Brain microvascular endothelial cell (primary cell): ENCODE data around the gene WWOX.

Experiments
- DNase-seq: peaks from one replicate; pipeline ENCODE4 v3.0.0-alpha.2; 2020
- H3K27ac ChIP-seq: fragments of 250-450 bp; sonication (Bioruptor Pico); 2 replicates; pipeline ENCODE4 v1.5.1; 2020; ENCODE audit warnings: mild to moderate bottlenecking, moderate library complexity
- H3K27me3 ChIP-seq: fragments of 250-450 bp; sonication (Bioruptor Pico); replicated peaks from 2 replicates; pipeline ENCODE4 v1.5.1; 2020; ENCODE audit warnings: mild to moderate bottlenecking
- H3K36me3 ChIP-seq: fragments of 250-450 bp; sonication (Bioruptor Pico); replicated peaks from 2 replicates; pipeline ENCODE4 v1.5.1; 2020; ENCODE audit warnings: mild to moderate bottlenecking
- H3K4me3 ChIP-seq: 2 replicates; pipeline ENCODE4 v1.5.1; 2011; ENCODE audit warnings: low read depth, mild to moderate bottlenecking, control low read depth, low read length, moderate library complexity
- in situ Hi-C: cut with HindIII; loops from 2 replicates; pipeline ENCODE4 v1.10.0; 2017; ENCODE audit warnings: low sequenced_read_pairs, low pct_ligation_motif_present
- TF ChIP-seq, protein P1 (sequence below): IDR thresholded peaks from 2 replicates; pipeline ENCODE4 v1.5.1; 2011; ENCODE audit warnings: low read depth, mild to moderate bottlenecking, moderate library complexity, low read length, control low read depth, inconsistent platforms; ENCODE audit errors: missing control alignments

The WWOX gene

GRCh38 chr16:78576941-78577340, 477.5 kb downstream of the WWOX start:
- TF ChIP-seq, protein P1, sequence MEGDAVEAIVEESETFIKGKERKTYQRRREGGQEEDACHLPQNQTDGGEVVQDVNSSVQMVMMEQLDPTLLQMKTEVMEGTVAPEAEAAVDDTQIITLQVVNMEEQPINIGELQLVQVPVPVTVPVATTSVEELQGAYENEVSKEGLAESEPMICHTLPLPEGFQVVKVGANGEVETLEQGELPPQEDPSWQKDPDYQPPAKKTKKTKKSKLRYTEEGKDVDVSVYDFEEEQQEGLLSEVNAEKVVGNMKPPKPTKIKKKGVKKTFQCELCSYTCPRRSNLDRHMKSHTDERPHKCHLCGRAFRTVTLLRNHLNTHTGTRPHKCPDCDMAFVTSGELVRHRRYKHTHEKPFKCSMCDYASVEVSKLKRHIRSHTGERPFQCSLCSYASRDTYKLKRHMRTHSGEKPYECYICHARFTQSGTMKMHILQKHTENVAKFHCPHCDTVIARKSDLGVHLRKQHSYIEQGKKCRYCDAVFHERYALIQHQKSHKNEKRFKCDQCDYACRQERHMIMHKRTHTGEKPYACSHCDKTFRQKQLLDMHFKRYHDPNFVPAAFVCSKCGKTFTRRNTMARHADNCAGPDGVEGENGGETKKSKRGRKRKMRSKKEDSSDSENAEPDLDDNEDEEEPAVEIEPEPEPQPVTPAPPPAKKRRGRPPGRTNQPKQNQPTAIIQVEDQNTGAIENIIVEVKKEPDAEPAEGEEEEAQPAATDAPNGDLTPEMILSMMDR = no peak
- DNase-seq = no peak
- Histone ChIP-seq H3K27ac (no peak overlapping the region), H3K36me3 (no peaks in the 10 kb centered on the region), H3K4me3 (no peak overlapping the region), H3K27me3 (no peaks in the 10 kb centered on the region)
- in situ Hi-C loops = no loop called here

DNA sequence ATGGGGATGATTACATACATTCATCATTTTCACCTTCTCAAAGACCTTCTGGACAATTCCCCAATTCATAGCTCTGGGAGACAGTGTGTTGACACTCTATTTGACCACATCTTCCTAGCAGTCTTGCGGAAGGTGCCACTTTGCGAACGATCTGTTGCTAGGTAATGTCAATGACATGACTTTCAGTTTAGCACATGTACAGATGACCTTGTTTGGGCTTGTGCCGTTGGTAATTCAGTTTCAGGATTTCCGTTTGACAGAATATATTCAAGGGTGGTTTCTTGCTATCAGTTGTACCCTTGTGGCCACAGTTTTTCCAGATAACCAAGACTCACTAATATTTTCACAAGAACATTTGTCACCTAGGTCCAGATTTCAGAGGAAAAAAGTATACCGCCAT, 478.2 kb downstream of the WWOX start:
- no peaks in the 10 kb centered on the region for H3K27me3 ChIP-seq
- no peak for DNase-seq
- H3K27ac ChIP-seq = no peak overlapping the region
- H3K4me3 ChIP-seq = no peak overlapping the region
- TF ChIP-seq, protein P1 = no peak
- in situ Hi-C loops = no loop called here
- H3K36me3 ChIP-seq = no peaks in the 10 kb centered on the region

- H3K36me3 ChIP-seq = no peaks in the 10 kb centered on the region
- TF ChIP-seq, protein P1 = no peak
- in situ Hi-C loops = no loop called here
Measured at GRCh38 chr16:78579020-78579419, 479.6 kb downstream of the WWOX start.

GRCh38 chr16:78583441-78583840, 484.0 kb downstream of the WWOX start:
- Histone ChIP-seq H3K4me3 (no peak overlapping the region), H3K27ac (no peak overlapping the region), H3K36me3 (no peaks in the 10 kb centered on the region), H3K27me3 (no peaks in the 10 kb centered on the region)
- DNase-seq = no peak
- in situ Hi-C loops = no loop called here
- TF ChIP-seq, protein P1 = no peak

More at GRCh38 chr16:78579020-78579419, 479.6 kb downstream of the WWOX start:
- H3K27me3 ChIP-seq = no peaks in the 10 kb centered on the region
- no peak for DNase-seq
- H3K27ac ChIP-seq = no peak overlapping the region
- no peak overlapping the region for H3K4me3 ChIP-seq

GRCh38 chr16:78584213-78584860, 484.9 kb downstream of the WWOX start:
- TF ChIP-seq, protein P1 = no peak
- no peak for DNase-seq

DNA sequence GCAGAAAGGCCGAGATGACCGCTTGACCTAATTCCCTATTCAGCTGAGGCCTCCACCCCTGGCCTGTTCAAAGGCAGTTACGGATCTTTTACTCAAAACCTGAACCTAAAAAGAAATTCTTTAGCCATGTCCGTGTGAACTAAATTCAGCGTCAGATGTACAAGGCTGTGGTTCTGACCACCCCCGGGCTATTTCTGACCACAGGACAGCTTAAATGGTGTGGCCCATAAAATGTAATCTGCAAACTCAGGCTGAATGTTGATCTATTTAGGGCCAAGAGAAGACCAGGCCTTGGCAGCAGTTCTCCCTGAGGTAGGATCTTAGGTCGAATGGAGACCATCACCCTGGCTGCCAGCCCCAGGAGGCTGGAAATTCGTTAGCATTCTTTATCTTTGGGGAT, 485.5 kb downstream of the WWOX start:
- TF ChIP-seq, protein P1 = no peak
- no peaks in the 10 kb centered on the region for H3K36me3 ChIP-seq
- no peak for DNase-seq
- H3K27me3 ChIP-seq = no peaks in the 10 kb centered on the region
- in situ Hi-C loops = no loop called here
- no peak overlapping the region for H3K4me3 ChIP-seq
- no peak overlapping the region for H3K27ac ChIP-seq

More at GRCh38 chr16:78584213-78584860, 484.9 kb downstream of the WWOX start:
- Histone ChIP-seq H3K27ac (no peak overlapping the region), H3K4me3 (no peak overlapping the region), H3K36me3 (no peaks in the 10 kb centered on the region), H3K27me3 (no peaks in the 10 kb centered on the region)
- in situ Hi-C loops = no loop called here
